Measurements from ENCODE around the gene ITGB5.

ITGB5 gene

DNA sequence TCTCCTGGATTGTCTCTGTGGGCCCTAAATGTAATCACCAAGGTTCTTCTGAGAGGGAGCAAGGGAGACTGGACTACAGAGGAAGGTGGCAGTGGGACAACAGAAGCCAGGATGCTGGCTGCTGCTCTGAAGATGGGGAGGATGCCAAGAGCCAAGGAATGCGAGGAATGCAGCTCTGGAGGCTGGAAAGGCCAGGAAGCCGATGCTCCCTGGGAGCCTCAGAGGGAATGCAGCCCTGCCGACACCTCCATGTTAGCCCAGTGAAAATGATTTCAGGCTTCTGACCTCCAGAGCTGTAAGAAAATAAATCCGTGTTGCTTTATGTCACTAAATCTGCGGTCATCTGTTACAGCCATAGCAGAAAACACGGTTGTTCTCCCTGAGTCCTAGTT, 112.8 kb downstream of the ITGB5 start:
- peak; percentile 70 for DNase-seq (ENCODE audit: low read depth)
- TF ChIP-seq, protein P1, sequence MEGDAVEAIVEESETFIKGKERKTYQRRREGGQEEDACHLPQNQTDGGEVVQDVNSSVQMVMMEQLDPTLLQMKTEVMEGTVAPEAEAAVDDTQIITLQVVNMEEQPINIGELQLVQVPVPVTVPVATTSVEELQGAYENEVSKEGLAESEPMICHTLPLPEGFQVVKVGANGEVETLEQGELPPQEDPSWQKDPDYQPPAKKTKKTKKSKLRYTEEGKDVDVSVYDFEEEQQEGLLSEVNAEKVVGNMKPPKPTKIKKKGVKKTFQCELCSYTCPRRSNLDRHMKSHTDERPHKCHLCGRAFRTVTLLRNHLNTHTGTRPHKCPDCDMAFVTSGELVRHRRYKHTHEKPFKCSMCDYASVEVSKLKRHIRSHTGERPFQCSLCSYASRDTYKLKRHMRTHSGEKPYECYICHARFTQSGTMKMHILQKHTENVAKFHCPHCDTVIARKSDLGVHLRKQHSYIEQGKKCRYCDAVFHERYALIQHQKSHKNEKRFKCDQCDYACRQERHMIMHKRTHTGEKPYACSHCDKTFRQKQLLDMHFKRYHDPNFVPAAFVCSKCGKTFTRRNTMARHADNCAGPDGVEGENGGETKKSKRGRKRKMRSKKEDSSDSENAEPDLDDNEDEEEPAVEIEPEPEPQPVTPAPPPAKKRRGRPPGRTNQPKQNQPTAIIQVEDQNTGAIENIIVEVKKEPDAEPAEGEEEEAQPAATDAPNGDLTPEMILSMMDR (IDR thresholded peaks at IDR 0.05; ENCODE audit: low read depth, low read length, missing control alignments) = no peak
- no peak overlapping the region for H3K4me3 ChIP-seq (ENCODE audit: low read depth, low read length)
- in situ Hi-C loops (cut with HindIII; ENCODE audit: low sequenced_read_pairs) = loop anchor here (25.0 kb wide), 2 partner anchors 663 to 788 kb away; no protein-coding TSS in a partner anchor

DNA sequence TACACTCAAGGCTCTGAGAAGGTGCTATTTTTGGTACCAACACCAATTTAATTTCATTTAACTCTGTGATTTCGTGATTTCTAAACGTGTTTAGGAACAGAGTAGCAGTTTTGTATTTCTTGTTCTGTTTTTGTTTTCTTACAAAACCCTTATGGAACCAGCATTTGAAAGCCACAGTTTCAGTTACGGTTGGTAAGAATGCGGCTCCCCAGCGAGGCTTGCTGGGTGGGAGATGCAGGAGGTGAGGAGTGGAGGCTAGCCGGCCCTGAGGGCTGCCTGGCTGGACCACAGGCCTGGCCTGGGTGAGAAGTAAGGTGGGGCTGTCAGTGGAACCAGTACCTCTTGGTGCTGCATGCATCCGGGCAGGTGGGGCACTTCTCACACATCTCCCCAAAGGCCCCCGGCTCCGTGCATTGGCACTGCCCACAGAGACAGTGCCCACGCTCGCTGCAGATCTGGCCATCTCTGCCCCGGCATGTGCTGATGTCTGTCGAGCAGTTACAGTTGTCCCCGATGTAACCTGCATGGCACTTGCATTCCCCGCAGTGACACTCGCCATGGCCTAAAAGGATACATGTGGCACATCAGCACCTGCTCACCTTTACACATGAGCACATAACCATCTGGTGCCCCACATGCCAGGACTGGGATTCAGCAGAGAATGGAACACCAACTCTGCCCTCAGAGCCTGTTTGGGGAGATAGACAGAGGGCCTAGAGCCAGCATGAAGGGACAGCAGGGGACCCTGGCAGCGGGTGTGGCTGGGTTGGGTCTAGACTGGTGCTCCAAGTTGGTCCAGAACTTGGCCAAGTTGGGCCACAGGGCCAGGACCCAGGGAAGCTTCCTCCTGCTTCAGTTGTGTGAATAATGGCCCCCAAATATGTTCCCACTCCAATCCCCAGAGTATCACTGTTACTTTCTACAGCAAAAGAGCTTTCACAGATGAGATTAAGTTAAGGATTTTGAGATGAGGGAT, 113.5 kb downstream of the ITGB5 start:
- DNase-seq (ENCODE audit: low read depth) = no peak
- TF ChIP-seq, protein P1 (IDR thresholded peaks at IDR 0.05; ENCODE audit: low read depth, low read length, missing control alignments) = no peak

DNA sequence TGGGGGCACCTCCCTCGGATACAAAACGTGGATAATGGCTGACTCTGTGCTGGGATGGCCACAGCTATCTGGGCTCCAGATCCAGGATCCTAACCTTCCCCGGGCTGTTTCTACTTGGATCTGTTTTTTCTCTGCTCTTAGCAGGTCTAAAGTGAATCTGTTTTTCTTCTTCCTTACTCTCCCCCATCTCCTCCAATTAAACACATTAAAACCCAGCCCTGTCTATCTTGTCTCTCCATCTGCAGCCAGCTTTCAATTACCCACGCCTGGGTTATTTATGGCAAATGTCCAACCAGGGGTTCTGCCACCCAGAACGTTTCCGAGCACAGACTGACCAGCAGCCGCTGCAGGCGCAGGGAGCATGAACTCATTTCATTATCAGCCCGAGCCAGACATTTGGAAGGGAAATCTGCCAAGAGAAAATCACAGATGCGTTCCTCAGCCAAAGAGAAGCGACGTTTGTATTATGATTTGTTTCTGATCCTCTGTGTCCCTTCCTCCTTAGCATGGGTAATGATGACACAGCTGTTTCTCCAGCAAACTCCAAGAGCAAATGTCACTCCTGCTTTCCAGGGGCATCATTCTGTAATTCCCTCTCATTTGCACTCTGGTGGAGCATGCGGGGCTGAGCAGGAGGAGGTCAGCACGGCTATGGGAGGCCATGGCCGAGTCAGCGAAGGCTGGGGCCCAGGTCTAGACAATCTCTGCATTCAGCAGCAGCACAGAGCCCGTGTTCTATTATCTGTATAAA, 114.9 kb downstream of the ITGB5 start:
- no peak overlapping the region for H3K4me3 ChIP-seq (ENCODE audit: low read depth, low read length)
- in situ Hi-C loops (cut with HindIII; ENCODE audit: low sequenced_read_pairs) = loop anchor here (25.0 kb wide), 2 partner anchors 665 to 790 kb away; no protein-coding TSS in a partner anchor
- TF ChIP-seq, protein P1 (IDR thresholded peaks at IDR 0.05; ENCODE audit: low read depth, low read length, missing control alignments) = peak; percentile 3
- no peak for DNase-seq (ENCODE audit: low read depth)

More for the DNA sequence above, 113.5 kb downstream of the ITGB5 start:
- in situ Hi-C loops (cut with HindIII; ENCODE audit: low sequenced_read_pairs) = loop anchor here (25.0 kb wide), 2 partner anchors 664 to 789 kb away; no protein-coding TSS in a partner anchor
- H3K4me3 ChIP-seq (ENCODE audit: low read depth, low read length) = no peak overlapping the region

DNA sequence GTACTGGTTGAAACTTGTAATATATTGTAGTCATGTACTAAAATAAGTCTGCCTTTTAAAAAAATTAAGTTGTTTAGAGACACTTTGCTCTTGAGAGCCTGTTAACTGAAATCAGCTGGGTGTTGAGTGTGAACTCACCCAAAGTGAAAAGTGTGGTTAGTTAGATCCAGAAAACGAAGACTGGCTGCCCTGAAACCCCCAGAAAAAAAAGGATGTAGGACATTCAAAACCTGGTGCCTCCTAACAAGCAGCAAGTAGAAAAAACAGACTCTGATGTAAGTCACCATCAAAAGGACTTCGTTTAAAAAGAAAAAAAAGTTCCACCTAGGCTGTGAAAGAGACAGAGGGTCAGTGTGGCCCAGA, 116.1 kb downstream of the ITGB5 start:
- H3K4me3 ChIP-seq (ENCODE audit: low read depth, low read length) = no peak overlapping the region
- in situ Hi-C loops (cut with HindIII; ENCODE audit: low sequenced_read_pairs) = loop anchor here (25.0 kb wide), 2 partner anchors 666 to 791 kb away; no protein-coding TSS in a partner anchor
- TF ChIP-seq, protein P1 (IDR thresholded peaks at IDR 0.05; ENCODE audit: low read depth, low read length, missing control alignments) = no peak
- DNase-seq (ENCODE audit: low read depth) = no peak

DNA sequence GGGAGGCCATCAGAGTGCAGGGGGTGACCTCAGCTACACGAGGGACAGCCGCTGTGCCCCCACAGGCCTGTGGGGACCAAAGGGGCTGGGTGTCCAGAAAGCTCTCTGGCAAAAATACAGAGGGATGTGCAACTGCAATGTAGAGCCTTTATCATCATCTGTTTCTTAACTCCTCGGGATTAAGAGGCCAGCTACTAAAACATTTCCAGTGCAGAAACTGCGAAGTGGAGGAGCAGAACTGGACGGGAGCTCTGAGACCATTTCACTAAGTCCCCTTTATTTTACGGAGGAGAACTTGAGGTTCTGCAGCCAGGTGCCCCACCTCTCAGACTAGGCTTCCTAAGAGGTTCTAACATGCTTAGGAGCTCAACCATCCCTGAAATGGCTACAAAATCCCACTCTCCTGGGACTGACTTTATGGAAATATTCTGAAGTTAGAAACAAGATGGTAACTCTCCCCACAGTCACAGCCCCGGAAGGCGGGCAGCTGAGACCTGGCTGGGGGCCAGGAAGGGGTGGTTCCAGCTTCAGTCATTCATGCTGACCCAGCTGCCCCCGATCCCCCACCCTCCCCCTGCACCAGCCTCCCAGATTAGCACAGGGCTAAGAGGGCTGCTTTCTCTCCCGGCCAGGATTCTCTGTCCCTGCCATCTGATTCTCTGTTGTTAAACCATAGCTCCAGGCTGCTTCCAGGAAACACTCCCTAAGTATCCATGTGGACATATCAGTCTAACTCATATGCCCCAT, 116.7 kb downstream of the ITGB5 start:
- H3K4me3 ChIP-seq (ENCODE audit: low read depth, low read length) = no peak overlapping the region
- no peak for DNase-seq (ENCODE audit: low read depth)
- in situ Hi-C loops (cut with HindIII; ENCODE audit: low sequenced_read_pairs) = loop anchor here (25.0 kb wide), 2 partner anchors 667 to 792 kb away; no protein-coding TSS in a partner anchor
- TF ChIP-seq, protein P1 (IDR thresholded peaks at IDR 0.05; ENCODE audit: low read depth, low read length, missing control alignments) = no peak
